Measurements from ENCODE around the gene MPPE1.

GRCh38 chr18:11880586-11881304 is 27.4 kb downstream of the MPPE1 start:
- TF ChIP-seq CTCF (IDR thresholded peaks at IDR 0.05; ENCODE audit: low read length) (no peak), EZH2 (optimal IDR thresholded peaks at IDR 0.05; ENCODE audit: low read depth, low read length) (no peak)
